ENCODE results near the gene GRAMD1B. TPM values are rescaled to one million over a fixed set of nuclear protein-coding genes. Genes with fewer than 3 reads are reported as not detected.
"Not testable (repeated sequence)": the region's sequence is repeated elsewhere in the genome, so short reads cannot be mapped to it uniquely, and the experiment has no call there.

GRAMD1B gene
- total RNA-seq, 1 donor from 2014 or later: 8.5 TPM

DNA sequence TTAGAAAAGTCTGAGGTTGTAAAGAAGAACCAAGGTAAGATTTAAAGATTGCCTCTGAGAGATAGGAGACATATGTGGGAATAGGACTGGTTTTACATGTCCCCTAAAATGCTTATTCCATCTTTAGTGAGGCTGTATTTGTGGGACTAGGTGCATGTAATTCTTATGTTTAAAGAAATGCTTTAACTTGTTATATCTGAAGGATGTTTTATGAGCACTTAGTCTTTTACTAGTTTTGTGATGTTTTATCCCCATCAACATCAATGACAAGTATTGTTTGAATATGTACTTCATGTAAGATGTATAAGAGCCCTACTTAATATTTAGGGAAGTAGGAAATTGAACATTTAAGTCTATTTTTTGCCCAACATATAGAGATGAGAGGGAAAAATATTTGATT lies 24.7 kb downstream of the GRAMD1B start:
- DNase-seq (ENCODE audit: low read depth, low spot score): no peak
- H3K4me3 Mint-ChIP-seq: no peak overlapping the region
- H3K36me3 Mint-ChIP-seq (ENCODE audit: low read depth): no peaks in the 10 kb centered on the region
- H3K27ac Mint-ChIP-seq (ENCODE audit: unreplicated experiment): no peak overlapping the region
- TF ChIP-seq, protein P1, sequence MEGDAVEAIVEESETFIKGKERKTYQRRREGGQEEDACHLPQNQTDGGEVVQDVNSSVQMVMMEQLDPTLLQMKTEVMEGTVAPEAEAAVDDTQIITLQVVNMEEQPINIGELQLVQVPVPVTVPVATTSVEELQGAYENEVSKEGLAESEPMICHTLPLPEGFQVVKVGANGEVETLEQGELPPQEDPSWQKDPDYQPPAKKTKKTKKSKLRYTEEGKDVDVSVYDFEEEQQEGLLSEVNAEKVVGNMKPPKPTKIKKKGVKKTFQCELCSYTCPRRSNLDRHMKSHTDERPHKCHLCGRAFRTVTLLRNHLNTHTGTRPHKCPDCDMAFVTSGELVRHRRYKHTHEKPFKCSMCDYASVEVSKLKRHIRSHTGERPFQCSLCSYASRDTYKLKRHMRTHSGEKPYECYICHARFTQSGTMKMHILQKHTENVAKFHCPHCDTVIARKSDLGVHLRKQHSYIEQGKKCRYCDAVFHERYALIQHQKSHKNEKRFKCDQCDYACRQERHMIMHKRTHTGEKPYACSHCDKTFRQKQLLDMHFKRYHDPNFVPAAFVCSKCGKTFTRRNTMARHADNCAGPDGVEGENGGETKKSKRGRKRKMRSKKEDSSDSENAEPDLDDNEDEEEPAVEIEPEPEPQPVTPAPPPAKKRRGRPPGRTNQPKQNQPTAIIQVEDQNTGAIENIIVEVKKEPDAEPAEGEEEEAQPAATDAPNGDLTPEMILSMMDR (conservative IDR thresholded peaks at IDR 0.05): no peak
- H3K9me3 Mint-ChIP-seq: no peaks in the 10 kb centered on the region
- H3K27me3 Mint-ChIP-seq (ENCODE audit: low read depth): no peaks in the 10 kb centered on the region
- H3K4me1 Mint-ChIP-seq: no peaks in the 10 kb centered on the region

DNA sequence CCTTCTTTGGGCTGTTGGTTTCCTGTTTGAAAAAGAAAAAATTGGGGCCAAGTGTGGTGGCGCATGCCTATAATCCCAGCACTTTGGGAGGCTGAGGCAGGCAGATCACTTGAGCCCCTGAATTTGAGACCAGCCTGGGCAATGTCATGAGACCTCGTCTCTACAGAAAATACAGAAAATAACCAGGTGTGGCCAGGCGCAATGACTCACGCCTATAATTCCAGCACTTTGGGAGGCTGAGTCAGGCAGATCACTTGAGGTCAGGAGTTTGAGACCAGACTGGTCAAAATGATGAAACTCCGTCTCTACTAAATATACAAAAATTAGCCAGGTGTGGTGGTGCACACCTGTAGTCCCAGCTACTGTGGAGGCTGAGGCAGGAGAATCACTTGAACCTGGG lies 26.4 kb downstream of the GRAMD1B start:
- H3K27ac Mint-ChIP-seq (ENCODE audit: unreplicated experiment); H3K4me3 Mint-ChIP-seq; DNase-seq (ENCODE audit: low read depth, low spot score); H3K4me1 Mint-ChIP-seq; H3K9me3 Mint-ChIP-seq; H3K36me3 Mint-ChIP-seq (ENCODE audit: low read depth); H3K27me3 Mint-ChIP-seq (ENCODE audit: low read depth): not testable (repeated sequence)

DNA sequence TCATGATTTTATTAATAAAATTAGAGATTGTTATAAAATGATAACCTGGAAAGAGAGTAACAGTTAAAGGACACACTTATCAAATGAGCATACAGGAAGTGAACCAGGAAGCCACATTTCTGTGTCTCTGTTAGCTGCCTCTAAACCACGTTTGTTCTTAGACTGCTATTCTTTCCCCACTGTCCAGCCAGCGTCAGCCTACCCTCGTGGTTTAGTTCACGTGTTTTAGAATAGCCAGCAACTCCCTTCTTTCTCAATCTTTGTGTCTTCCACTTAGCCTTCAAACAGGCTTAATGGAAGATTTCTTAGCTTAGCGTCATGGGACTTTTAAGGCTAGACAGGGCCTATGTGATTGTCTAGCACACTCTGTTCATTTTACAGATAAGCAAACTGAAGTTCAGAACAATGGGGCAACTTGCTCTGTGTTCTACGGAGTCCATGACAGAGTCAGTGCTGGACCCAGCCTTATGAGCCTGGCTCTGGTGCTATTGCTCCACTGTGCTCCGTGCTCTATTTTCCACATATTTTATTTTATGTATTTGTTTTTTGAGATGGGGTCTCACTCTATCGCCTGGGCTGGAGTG lies 27.2 kb downstream of the GRAMD1B start:
- Mint-ChIP-seq H3K36me3 (ENCODE audit: low read depth) (no peaks in the 10 kb centered on the region), H3K27me3 (ENCODE audit: low read depth) (no peaks in the 10 kb centered on the region), H3K4me3 (no peak overlapping the region), H3K4me1 (no peaks in the 10 kb centered on the region), H3K27ac (ENCODE audit: unreplicated experiment) (no peak overlapping the region), H3K9me3 (no peaks in the 10 kb centered on the region)
- TF ChIP-seq, protein P1 (conservative IDR thresholded peaks at IDR 0.05): no peak
- no peak for DNase-seq (ENCODE audit: low read depth, low spot score)

DNA sequence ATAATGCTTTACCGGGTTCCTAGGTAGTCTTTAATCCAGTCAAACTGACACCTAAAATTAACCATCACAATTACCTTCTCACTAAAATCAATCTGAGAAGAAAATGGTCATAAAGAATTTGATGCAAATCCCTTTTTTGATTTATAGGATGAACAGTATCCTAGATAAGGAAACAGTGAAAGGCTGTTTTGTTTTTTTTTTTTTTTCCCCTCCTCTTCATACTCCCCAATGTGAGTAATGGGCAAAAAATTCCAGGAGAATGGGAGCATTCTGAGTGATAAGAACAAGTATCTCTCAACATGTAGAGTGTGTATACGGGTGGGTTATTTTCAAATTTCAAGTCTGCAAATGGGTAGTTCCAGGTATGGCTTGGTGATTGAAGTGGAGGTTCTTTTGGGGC lies 28.4 kb downstream of the GRAMD1B start:
- DNase-seq (ENCODE audit: low read depth, low spot score): no peak
- no peak overlapping the region for H3K27ac Mint-ChIP-seq (ENCODE audit: unreplicated experiment)
- no peaks in the 10 kb centered on the region for H3K9me3 Mint-ChIP-seq
- H3K4me1 Mint-ChIP-seq: no peaks in the 10 kb centered on the region
- H3K27me3 Mint-ChIP-seq (ENCODE audit: low read depth): no peaks in the 10 kb centered on the region
- no peak overlapping the region for H3K4me3 Mint-ChIP-seq
- H3K36me3 Mint-ChIP-seq (ENCODE audit: low read depth): no peaks in the 10 kb centered on the region
- TF ChIP-seq, protein P1 (conservative IDR thresholded peaks at IDR 0.05): no peak

DNA sequence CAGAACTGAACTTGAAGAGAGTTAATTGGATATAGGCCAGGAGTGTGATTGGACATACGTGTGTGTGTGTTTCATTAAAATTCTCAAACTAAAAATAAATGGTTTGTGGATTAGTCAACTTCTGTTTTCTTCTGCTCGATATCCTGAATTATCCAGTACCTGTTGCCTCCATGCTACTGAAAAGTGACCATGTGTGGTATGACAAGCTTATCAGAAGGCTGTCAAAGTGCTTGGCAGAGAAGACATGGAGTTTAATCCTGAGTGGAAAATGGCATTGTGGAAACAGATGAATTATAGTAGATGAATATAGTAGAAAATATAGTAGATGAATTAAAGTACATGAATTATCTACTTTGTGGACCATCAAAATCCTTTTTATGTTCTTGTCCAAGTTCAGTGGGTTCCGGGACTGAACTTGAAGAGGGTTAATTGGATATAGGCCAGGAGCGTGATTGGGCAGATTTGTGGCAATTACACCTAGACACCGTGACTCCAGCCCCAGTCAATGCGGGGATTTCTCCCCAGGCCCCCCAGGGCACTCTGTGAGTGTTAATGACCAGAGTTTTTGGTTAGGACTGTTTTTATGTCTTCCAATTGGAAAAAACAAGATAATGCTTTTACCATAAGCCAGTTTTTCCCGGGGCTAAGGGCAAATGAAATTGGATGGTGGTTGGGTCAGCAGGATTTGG lies 30.1 kb downstream of the GRAMD1B start:
- no peaks in the 10 kb centered on the region for H3K27me3 Mint-ChIP-seq (ENCODE audit: low read depth)
- no peak overlapping the region for H3K4me3 Mint-ChIP-seq
- no peak overlapping the region for H3K27ac Mint-ChIP-seq (ENCODE audit: unreplicated experiment)
- no peak for DNase-seq (ENCODE audit: low read depth, low spot score)
- no peaks in the 10 kb centered on the region for H3K9me3 Mint-ChIP-seq
- no peaks in the 10 kb centered on the region for H3K4me1 Mint-ChIP-seq
- TF ChIP-seq, protein P1 (conservative IDR thresholded peaks at IDR 0.05): no peak
- H3K36me3 Mint-ChIP-seq (ENCODE audit: low read depth): peaks cover 2% of the 10 kb centered on the region

DNA sequence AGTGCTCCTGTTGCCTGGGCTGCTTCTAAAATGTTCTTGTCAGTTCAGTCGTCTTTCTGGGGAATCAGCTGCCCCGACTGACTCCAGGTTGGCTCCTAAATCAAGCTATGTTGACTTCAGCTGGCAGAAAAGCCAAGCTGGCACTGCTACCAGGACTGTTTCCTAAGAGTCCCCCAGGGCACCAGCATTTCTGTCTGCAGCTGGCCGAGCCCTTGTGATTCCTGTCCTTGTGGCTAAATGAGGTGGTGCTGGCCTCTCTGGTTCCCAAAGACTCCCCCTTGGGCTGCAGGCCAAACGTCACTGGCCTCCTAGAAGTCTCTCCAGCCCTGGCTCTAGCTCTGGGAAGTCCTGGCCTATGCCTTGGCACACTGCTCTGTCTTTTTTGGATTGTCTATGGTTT lies 31.1 kb downstream of the GRAMD1B start:
- Mint-ChIP-seq H3K36me3 (ENCODE audit: low read depth) (peaks cover 2% of the 10 kb centered on the region), H3K27ac (ENCODE audit: unreplicated experiment) (no peak overlapping the region)

DNA sequence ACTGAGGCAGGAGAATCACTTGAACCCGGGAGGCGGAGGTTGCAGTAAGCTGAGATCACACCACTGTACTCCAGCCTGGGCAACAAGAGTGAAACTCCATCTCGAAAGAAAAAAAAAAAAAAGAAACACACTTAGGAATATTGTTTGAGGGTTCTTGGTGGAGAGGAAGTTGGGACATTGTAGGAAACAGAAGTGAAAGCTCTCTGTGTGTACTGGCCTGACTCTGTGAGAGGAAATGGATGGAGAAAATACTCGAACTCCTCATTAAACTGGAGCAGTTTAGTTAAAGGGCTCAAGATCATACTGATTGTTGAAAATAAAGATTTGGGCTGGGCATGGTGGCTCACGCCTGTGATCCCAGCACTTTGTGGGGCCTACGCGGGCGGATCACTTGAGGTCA lies 35.6 kb downstream of the GRAMD1B start:
- H3K27ac Mint-ChIP-seq (ENCODE audit: unreplicated experiment); H3K4me1 Mint-ChIP-seq; DNase-seq (ENCODE audit: low read depth, low spot score); H3K9me3 Mint-ChIP-seq; H3K36me3 Mint-ChIP-seq (ENCODE audit: low read depth); H3K4me3 Mint-ChIP-seq; H3K27me3 Mint-ChIP-seq (ENCODE audit: low read depth): not testable (repeated sequence)

More for the DNA sequence above, 31.1 kb downstream of the GRAMD1B start:
- no peak for DNase-seq (ENCODE audit: low read depth, low spot score)
- H3K9me3 Mint-ChIP-seq: no peaks in the 10 kb centered on the region
- H3K27me3 Mint-ChIP-seq (ENCODE audit: low read depth): no peaks in the 10 kb centered on the region
- H3K4me3 Mint-ChIP-seq: no peak overlapping the region
- no peaks in the 10 kb centered on the region for H3K4me1 Mint-ChIP-seq
- TF ChIP-seq, protein P1 (conservative IDR thresholded peaks at IDR 0.05): no peak

DNA sequence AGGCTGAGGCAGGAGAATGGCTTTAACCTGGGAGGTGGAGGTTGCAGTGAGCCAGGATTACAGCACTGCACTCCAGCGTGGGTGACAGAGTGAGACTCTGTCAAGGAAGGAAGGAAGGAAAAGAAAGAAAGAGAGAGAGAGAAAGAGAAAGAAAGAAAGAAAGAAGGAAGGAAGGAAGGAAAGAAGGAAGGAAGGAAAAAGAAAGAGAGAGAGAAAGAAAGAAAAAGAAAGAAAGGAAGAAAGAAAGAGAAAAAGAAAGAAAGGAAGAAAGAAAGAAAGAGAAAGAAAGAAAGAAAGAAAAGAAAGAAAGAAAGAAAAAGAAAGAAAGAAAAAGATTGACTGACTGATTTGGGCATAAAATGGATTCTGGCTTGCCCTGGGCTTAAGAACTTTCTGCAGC lies 36.1 kb downstream of the GRAMD1B start:
- not testable (repeated sequence) for H3K36me3 Mint-ChIP-seq (ENCODE audit: low read depth); H3K27me3 Mint-ChIP-seq (ENCODE audit: low read depth); H3K27ac Mint-ChIP-seq (ENCODE audit: unreplicated experiment); H3K4me3 Mint-ChIP-seq; H3K9me3 Mint-ChIP-seq; H3K4me1 Mint-ChIP-seq; DNase-seq (ENCODE audit: low read depth, low spot score)
